Thyroid gland (tissue), 4 donors: Measurements from ENCODE around the gene SUB1. TPM values are rescaled to one million over a fixed set of nuclear protein-coding genes. Genes with fewer than 3 reads are reported as not detected.

ENCODE experiments used
- DNase-seq, 2 donors: peaks; one replicate each; pipeline ENCODE4 v3.0.0-alpha.2; 2019
- H3K27ac ChIP-seq, 3 donors: fragments of 200-600 bp; sonication (generic); 1 replicate in 2 of 3; 2 replicates in 1 of 3; pipeline ENCODE4 v1.5.1; 2016 to 2019; ENCODE audit warnings: mild to moderate bottlenecking in 1 of 3, moderate library complexity in 1 of 3
- H3K27me3 ChIP-seq: fragments of 200-600 bp; sonication (generic); one replicate; pipeline ENCODE4 v1.5.1; 2019
- H3K36me3 ChIP-seq, 2 donors: fragments of 200-600 bp; sonication (generic); one replicate each; pipeline ENCODE4 v1.5.1; 2016 to 2019
- H3K4me1 ChIP-seq, 2 donors: fragments of 200-600 bp; sonication (generic); one replicate each; pipeline ENCODE4 v1.5.1; 2017 to 2019
- H3K4me3 ChIP-seq, 3 donors: fragments of 200-600 bp; sonication (generic); replicated peaks in 1 of 3; 1 replicate in 2 of 3; 2 replicates in 1 of 3; pipeline ENCODE4 v1.5.1; 2016; ENCODE audit warnings: mild to moderate bottlenecking in 1 of 3
- H3K9me3 ChIP-seq: fragments of 200-600 bp; sonication (generic); one replicate; pipeline ENCODE4 v1.5.1; 2017
- CTCF ChIP-seq, 6 experiments: fragments of 200-600 bp in 3 of 6; fragments of 450-650 bp in 3 of 6; sonication (generic) in 3 of 6; IDR thresholded peaks; one replicate each; pipeline ENCODE4 v1.5.1; 2016 to 2019; ENCODE audit warnings: antibody characterized with exemption in 6 of 6, mild to moderate bottlenecking in 2 of 6, inconsistent platforms in 1 of 6, moderate library complexity in 1 of 6
- POLR2A ChIP-seq, 2 donors: fragments of 450-650 bp; IDR thresholded peaks; one replicate each; pipeline ENCODE4 v1.6.1; 2017; ENCODE audit warnings: antibody characterized with exemption in 2 of 2, mild to moderate bottlenecking in 2 of 2, moderate library complexity in 1 of 2
- WGBS, 2 donors: methylation state at CpG; one replicate each; pipeline ENCODE4 v1.1.5; 2017; 5-methylcytosine and 5-hydroxymethylcytosine counted together
- intact Hi-C: fragments of 100-400 bp; cut with DNase I; formaldehyde crosslinking; loops from one replicate; pipeline ENCODE4 v1.15.1; 2023
- total RNA-seq, 4 donors: library from RNA; depleted of rRNA; stranded (reverse); fragments of >200 nt; gene quantifications; one replicate each; pipeline ENCODE4 v1.2.3, GENCODE V29; 2016

Gene SUB1
- total RNA-seq, 4 donors from 2014 or later: 62.7 to 217 (median 113) TPM

DNA sequence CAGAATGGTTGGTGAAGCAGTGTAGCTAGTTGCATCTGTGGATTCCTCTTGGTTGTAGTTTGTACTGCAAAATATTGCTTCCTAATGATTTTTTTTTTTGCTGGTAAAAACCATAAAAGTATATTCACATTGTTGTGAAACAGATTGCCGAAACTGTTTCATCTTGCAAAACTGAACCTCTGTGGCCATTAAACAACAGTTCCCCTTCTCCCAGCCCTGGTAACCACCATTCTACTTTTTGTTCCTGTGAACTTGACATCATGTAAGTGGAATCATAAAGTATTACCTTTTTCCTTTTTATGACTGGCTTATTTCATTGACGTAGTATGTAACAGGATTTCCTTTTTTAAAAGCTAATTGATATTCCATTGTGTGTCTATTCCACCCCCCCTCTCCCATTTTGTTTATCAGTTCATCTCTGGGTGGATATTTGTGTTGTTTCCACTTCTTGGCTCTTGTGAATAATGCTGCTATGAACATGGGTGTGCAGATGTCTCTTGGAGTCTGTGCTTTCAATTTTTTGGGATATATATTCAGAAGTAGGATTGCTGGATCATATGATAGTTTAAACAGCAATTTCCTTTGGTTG, 11.8 kb downstream of the SUB1 start:
- Histone ChIP-seq H3K36me3 (peaks cover 30 to 34% of the 10 kb centered on the region in 2 donors), H3K4me1 (peaks cover 4 to 5% of the 10 kb centered on the region in 2 donors)

DNA sequence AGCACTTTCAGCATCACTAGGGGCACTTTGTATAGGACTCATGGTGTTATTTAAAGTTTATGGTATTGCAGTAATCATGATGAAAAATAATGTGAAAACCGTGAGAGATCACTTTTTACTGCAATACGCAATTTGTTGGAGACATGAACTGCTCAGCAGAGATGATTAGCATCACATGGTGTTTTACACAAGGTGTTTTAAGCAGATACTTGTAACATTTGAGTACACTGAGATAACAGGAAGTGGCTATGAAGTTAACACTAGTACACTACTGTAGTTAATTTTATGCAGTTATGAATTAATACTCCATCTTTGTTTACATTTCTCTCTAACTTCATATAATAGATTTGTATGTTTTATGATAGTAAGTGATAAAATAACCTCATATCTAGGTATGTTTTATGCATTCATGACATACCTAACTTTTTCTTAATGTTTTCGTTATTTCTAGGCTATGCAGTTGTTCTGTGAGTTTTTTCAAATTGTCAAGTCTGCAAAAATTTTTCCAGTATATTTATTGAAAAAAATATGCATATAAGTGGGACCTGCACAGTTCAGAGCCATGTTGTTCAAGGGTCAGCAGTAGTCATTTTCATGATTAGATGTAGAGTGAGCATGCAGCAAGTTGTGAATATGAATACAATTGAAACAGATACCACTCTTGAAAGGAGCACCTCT, 13.0 kb downstream of the SUB1 start:
- Histone ChIP-seq H3K4me1 (peaks cover 11 to 15% of the 10 kb centered on the region in 2 donors), H3K36me3 (peaks cover 22 to 23% of the 10 kb centered on the region in 2 donors), H3K27me3 (no peaks in the 10 kb centered on the region), H3K9me3 (no peaks in the 10 kb centered on the region), H3K4me3 (no peak overlapping the region), H3K27ac (no peak overlapping the region)
- WGBS, 2 donors: 89 to 92% methylated on average over 3 of the region's 3 CpGs
- DNase-seq: no peak
- no peak for TF ChIP-seq CTCF (IDR thresholded peaks at IDR 0.05)
- no peak for TF ChIP-seq POLR2A (IDR thresholded peaks at IDR 0.05)
- intact Hi-C loops: no loop called here

More for the DNA sequence above, 11.8 kb downstream of the SUB1 start:
- Histone ChIP-seq H3K9me3 (no peaks in the 10 kb centered on the region), H3K27ac (no peak overlapping the region), H3K4me3 (no peak overlapping the region), H3K27me3 (no peaks in the 10 kb centered on the region)
- no peak for TF ChIP-seq POLR2A (IDR thresholded peaks at IDR 0.05)
- WGBS, 2 donors: 41 to 63% methylated on average over 2 of the region's 2 CpGs
- no peak for DNase-seq
- intact Hi-C loops: no loop called here

- H3K27me3 ChIP-seq: no peaks in the 10 kb centered on the region
- no peaks in the 10 kb centered on the region for H3K9me3 ChIP-seq
- intact Hi-C loops: no loop called here
- peak overlapping the region in 1 of 3 donors; percentile 6 for H3K27ac ChIP-seq
- 76 to 80% methylated on average over 3 of the region's 3 CpGs for WGBS, 2 donors
- no peak for DNase-seq
- peaks cover 18 to 21% of the 10 kb centered on the region in 2 donors for H3K36me3 ChIP-seq
- TF ChIP-seq POLR2A (IDR thresholded peaks at IDR 0.05): no peak
- no peak for TF ChIP-seq CTCF (IDR thresholded peaks at IDR 0.05)
- peaks cover 14 to 16% of the 10 kb centered on the region in 2 donors for H3K4me1 ChIP-seq
- no peak overlapping the region for H3K4me3 ChIP-seq
These were observed 13.7 kb downstream of the SUB1 start for GRCh38 chr5:32598997-32599549.

GRCh38 chr5:32600054-32600622, 14.8 kb downstream of the SUB1 start:
- intact Hi-C loops: no loop called here
- WGBS, 2 donors: 69 to 74% methylated on average over 4 of the region's 4 CpGs
- H3K4me3 ChIP-seq: no peak overlapping the region
- peak overlapping the region in 1 of 3 donors; percentile 6 for H3K27ac ChIP-seq
- peaks cover 14 to 16% of the 10 kb centered on the region in 2 donors for H3K4me1 ChIP-seq
- no peaks in the 10 kb centered on the region for H3K27me3 ChIP-seq
- H3K36me3 ChIP-seq: peaks cover 17% of the 10 kb centered on the region in 2 donors
- no peak for TF ChIP-seq POLR2A (IDR thresholded peaks at IDR 0.05)
- TF ChIP-seq CTCF (IDR thresholded peaks at IDR 0.05): no peak
- no peaks in the 10 kb centered on the region for H3K9me3 ChIP-seq
- DNase-seq: no peak

GRCh38 chr5:32601623-32602295, 16.4 kb downstream of the SUB1 start:
- intact Hi-C loops: no loop called here
- no peak overlapping the region for H3K27ac ChIP-seq
- H3K4me1 ChIP-seq: peaks cover 14 to 16% of the 10 kb centered on the region in 2 donors
- 97 to 98% methylated on average over 1 of the region's 1 CpG for WGBS, 2 donors
- H3K36me3 ChIP-seq: peaks cover 7 to 9% of the 10 kb centered on the region in 2 donors
- DNase-seq: no peak
- H3K9me3 ChIP-seq: no peaks in the 10 kb centered on the region
- H3K4me3 ChIP-seq: no peak overlapping the region
- TF ChIP-seq POLR2A (IDR thresholded peaks at IDR 0.05): no peak
- TF ChIP-seq CTCF (IDR thresholded peaks at IDR 0.05): no peak
- no peaks in the 10 kb centered on the region for H3K27me3 ChIP-seq
